ENCODE results near the gene CLDN6. TPM values are rescaled to one million over a fixed set of nuclear protein-coding genes. Genes with fewer than 3 reads are reported as not detected.

Gene CLDN6
- total RNA-seq, 2 experiments from 2014 or later, result not detected

DNA sequence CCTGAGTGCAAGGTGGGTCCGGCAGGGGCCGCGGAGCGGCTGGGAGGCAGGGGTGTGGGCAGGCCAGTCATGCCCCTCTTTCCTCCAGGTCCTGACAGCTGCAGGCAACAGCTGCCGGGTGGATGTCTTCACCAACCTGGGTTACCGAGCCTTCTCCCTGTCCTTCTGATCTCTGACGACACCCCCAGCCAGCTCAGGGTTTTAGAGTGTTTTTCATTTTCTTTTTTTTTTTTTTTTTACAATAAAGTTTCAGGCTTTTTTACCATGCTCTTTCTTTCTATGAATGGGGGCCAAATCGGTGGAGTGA is 9.5 kb upstream of the CLDN6 start:
- Histone ChIP-seq H3K4me2 (ENCODE audit: low read length) (no peak overlapping the region), H3K79me2 (ENCODE audit: insufficient read depth, low read depth, low read length) (no peaks in the 10 kb centered on the region), H2AFZ (ENCODE audit: low read length) (no peak overlapping the region), H3K4me1 (ENCODE audit: insufficient read depth, low read length, poor library complexity, severe bottlenecking) (peaks cover 21% of the 10 kb centered on the region), H3K9me2 (ENCODE audit: insufficient read depth, low read length) (no peaks in the 10 kb centered on the region), H3K27ac (ENCODE audit: low read depth, low read length, poor library complexity, severe bottlenecking) (no peak overlapping the region), H3K9me3 (ENCODE audit: low read length) (no peaks in the 10 kb centered on the region), H3K4me3 (ENCODE audit: low read depth, low read length, poor library complexity, severe bottlenecking) (no peak overlapping the region), H4K20me1 (ENCODE audit: insufficient read depth, low read length) (no peaks in the 10 kb centered on the region; the same call in 1 of the 2 replicates), H3K36me3 (ENCODE audit: insufficient read depth, low read length) (peaks cover 16% of the 10 kb centered on the region)
- POLR2A ChIA-PET, result interaction anchor here (0.6 to 1.1 kb wide), 2 partner anchors 8 to 108 kb away, joined by 3 read pairs; no protein-coding TSS in a partner anchor
- TF ChIP-seq, protein P1, sequence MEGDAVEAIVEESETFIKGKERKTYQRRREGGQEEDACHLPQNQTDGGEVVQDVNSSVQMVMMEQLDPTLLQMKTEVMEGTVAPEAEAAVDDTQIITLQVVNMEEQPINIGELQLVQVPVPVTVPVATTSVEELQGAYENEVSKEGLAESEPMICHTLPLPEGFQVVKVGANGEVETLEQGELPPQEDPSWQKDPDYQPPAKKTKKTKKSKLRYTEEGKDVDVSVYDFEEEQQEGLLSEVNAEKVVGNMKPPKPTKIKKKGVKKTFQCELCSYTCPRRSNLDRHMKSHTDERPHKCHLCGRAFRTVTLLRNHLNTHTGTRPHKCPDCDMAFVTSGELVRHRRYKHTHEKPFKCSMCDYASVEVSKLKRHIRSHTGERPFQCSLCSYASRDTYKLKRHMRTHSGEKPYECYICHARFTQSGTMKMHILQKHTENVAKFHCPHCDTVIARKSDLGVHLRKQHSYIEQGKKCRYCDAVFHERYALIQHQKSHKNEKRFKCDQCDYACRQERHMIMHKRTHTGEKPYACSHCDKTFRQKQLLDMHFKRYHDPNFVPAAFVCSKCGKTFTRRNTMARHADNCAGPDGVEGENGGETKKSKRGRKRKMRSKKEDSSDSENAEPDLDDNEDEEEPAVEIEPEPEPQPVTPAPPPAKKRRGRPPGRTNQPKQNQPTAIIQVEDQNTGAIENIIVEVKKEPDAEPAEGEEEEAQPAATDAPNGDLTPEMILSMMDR (conservative IDR thresholded peaks at IDR 0.05; ENCODE audit: low read length), result no peak
- TF ChIP-seq EZH2phosphoT487 (IDR thresholded peaks at IDR 0.05; ENCODE audit: borderline replicate concordance, low read depth, low read length), result no peak
- CTCF ChIA-PET (ENCODE audit: unreplicated experiment), result interaction anchor here (0.6 to 1.6 kb wide), 5 partner anchors 11 to 275 kb away, joined by 4 to 12 read pairs (median 5); partner anchors contain the start of gene SRRM2
- DNase-seq (ENCODE audit: low spot score), result no peak
- intact Hi-C loops (cut with micrococcal nuclease; ENCODE audit: unreplicated experiment), result no loop called here
- BruUV-seq (replicated peaks), result no TSS peak

DNA sequence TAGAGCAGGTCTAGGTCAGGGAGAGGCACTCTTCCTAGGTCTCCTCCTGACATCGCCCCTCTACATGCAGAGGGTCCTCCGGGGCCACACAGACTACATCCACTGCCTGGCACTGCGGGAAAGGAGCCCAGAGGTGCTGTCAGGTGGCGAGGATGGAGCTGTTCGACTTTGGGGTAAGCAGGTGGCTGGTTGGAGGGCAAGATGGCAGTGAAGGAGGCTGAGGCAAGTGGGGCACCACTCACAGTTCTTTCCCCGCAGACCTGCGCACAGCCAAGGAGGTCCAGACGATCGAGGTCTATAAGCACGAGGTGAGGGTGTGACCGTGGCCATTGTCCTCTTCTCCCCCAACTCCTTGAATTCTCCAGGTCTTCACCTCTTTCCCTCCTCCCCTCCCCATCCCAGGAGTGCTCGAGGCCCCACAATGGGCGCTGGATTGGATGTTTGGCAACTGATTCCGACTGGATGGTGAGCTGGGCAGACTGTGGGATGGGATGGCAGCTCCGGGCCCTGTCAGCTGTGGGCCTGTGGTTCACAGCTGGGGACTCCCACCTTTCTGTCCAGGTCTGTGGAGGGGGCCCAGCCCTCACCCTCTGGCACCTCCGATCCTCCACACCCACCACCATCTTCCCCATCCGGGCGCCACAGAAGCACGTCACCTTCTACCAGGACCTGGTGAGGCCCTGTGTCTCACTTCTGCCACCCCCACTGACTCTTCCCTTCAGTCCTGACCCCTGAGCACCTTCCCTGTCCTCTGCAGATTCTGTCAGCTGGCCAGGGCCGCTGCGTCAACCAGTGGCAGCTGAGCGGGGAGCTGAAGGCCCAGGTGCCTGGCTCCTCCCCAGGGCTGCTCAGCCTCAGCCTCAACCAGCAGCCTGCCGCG is 8.9 kb upstream of the CLDN6 start:
- no peak for TF ChIP-seq EZH2phosphoT487 (IDR thresholded peaks at IDR 0.05; ENCODE audit: borderline replicate concordance, low read depth, low read length)
- TF ChIP-seq, protein P1 (conservative IDR thresholded peaks at IDR 0.05; ENCODE audit: low read length), result no peak
- Histone ChIP-seq H3K79me2 (ENCODE audit: insufficient read depth, low read depth, low read length) (no peaks in the 10 kb centered on the region), H4K20me1 (ENCODE audit: insufficient read depth, low read length) (no peaks in the 10 kb centered on the region; the same call in 1 of the 2 replicates), H2AFZ (ENCODE audit: low read length) (no peak overlapping the region), H3K9me2 (ENCODE audit: insufficient read depth, low read length) (no peaks in the 10 kb centered on the region), H3K4me3 (ENCODE audit: low read depth, low read length, poor library complexity, severe bottlenecking) (no peak overlapping the region), H3K27ac (ENCODE audit: low read depth, low read length, poor library complexity, severe bottlenecking) (no peak overlapping the region), H3K4me2 (ENCODE audit: low read length) (no peak overlapping the region), H3K4me1 (ENCODE audit: insufficient read depth, low read length, poor library complexity, severe bottlenecking) (peaks cover 27% of the 10 kb centered on the region), H3K9me3 (ENCODE audit: low read length) (no peaks in the 10 kb centered on the region), H3K36me3 (ENCODE audit: insufficient read depth, low read length) (peaks cover 16% of the 10 kb centered on the region)
- DNase-seq (ENCODE audit: low spot score), result no peak
- ChIA-PET POLR2A (no interaction called here), CTCF (ENCODE audit: unreplicated experiment) (interaction anchor here (1.5 kb wide), 1 partner anchor 23 kb away, joined by 5 read pairs; no protein-coding TSS in a partner anchor)
- intact Hi-C loops (cut with micrococcal nuclease; ENCODE audit: unreplicated experiment), result no loop called here
- BruUV-seq (replicated peaks), result no TSS peak

DNA sequence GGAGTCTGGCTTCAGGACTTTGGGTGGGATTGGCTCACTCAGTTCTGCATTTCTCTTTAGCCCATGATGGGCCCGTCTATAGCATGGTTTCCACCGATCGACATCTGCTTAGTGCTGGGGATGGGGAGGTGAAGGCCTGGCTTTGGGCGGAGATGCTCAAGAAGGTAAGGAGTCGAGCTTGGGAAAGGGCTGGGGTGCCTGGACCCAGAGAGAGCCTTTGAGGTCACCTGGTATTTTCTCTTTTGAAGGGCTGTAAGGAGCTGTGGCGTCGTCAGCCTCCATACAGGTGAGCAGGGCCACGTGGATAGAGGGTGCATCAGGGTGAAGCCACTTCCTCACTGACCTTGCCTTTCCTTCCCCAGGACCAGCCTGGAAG is 8.0 kb upstream of the CLDN6 start:
- no peak overlapping the region for H3K4me2 ChIP-seq (ENCODE audit: low read length)
- no peak for DNase-seq (ENCODE audit: low spot score)
- H4K20me1 ChIP-seq (ENCODE audit: insufficient read depth, low read length), result no peaks in the 10 kb centered on the region; the same call in 1 of the 2 replicates
- H3K4me1 ChIP-seq (ENCODE audit: insufficient read depth, low read length, poor library complexity, severe bottlenecking), result peaks cover 35% of the 10 kb centered on the region
- H3K9me2 ChIP-seq (ENCODE audit: insufficient read depth, low read length), result no peaks in the 10 kb centered on the region
- H3K4me3 ChIP-seq (ENCODE audit: low read depth, low read length, poor library complexity, severe bottlenecking), result no peak overlapping the region
- no peak for TF ChIP-seq EZH2phosphoT487 (IDR thresholded peaks at IDR 0.05; ENCODE audit: borderline replicate concordance, low read depth, low read length)
- TF ChIP-seq, protein P1 (conservative IDR thresholded peaks at IDR 0.05; ENCODE audit: low read length), result no peak
- POLR2A ChIA-PET, result no interaction called here
- H3K79me2 ChIP-seq (ENCODE audit: insufficient read depth, low read depth, low read length), result no peaks in the 10 kb centered on the region
- BruUV-seq (replicated peaks), result TSS peak; percentile 7
- no peak overlapping the region for H2AFZ ChIP-seq (ENCODE audit: low read length)
- H3K27ac ChIP-seq (ENCODE audit: low read depth, low read length, poor library complexity, severe bottlenecking), result no peak overlapping the region
- intact Hi-C loops (cut with micrococcal nuclease; ENCODE audit: unreplicated experiment), result no loop called here
- H3K9me3 ChIP-seq (ENCODE audit: low read length), result no peaks in the 10 kb centered on the region
- H3K36me3 ChIP-seq (ENCODE audit: insufficient read depth, low read length), result peaks cover 16% of the 10 kb centered on the region
- CTCF ChIA-PET (ENCODE audit: unreplicated experiment), result no interaction called here
